ENCODE results near the gene RABL2A.
"Not testable (repeated sequence)": the region's sequence is repeated elsewhere in the genome, so short reads cannot be mapped to it uniquely, and the experiment has no call there.

RABL2A gene

GRCh38 chr2:113609822-113610221 lies 17.2 kb upstream of the RABL2A start:
- DNase-seq (ENCODE audit: low spot score), result not testable (repeated sequence)

GRCh38 chr2:113621002-113621401 lies 6.1 kb upstream of the RABL2A start:
- DNase-seq (ENCODE audit: low spot score), result not testable (repeated sequence)

- not testable (repeated sequence) for DNase-seq (ENCODE audit: low spot score)
These were observed 1.2 kb upstream of the RABL2A start for GRCh38 chr2:113625906-113626305.

GRCh38 chr2:113632849-113633345 lies 5.8 kb downstream of the RABL2A start:
- DNase-seq (ENCODE audit: low spot score), result not testable (repeated sequence)

- DNase-seq (ENCODE audit: low spot score), result not testable (repeated sequence)
These were observed 8.3 kb downstream of the RABL2A start for GRCh38 chr2:113635358-113635757.

- DNase-seq (ENCODE audit: low spot score), result not testable (repeated sequence)
These were observed 9.2 kb downstream of the RABL2A start for GRCh38 chr2:113636226-113636625.

- not testable (repeated sequence) for DNase-seq (ENCODE audit: low spot score)
These were observed 11.0 kb downstream of the RABL2A start for GRCh38 chr2:113638084-113638483.

GRCh38 chr2:113646217-113646616 lies 19.2 kb downstream of the RABL2A start:
- not testable (repeated sequence) for DNase-seq (ENCODE audit: low spot score)

GRCh38 chr2:113650834-113651815 lies 24.1 kb downstream of the RABL2A start:
- not testable (repeated sequence) for DNase-seq (ENCODE audit: low spot score)

GRCh38 chr2:113652599-113652998 lies 25.5 kb downstream of the RABL2A start:
- DNase-seq (ENCODE audit: low spot score), result not testable (repeated sequence)

GRCh38 chr2:113656031-113656624 lies 29.1 kb downstream of the RABL2A start:
- DNase-seq (ENCODE audit: low spot score), result not testable (repeated sequence)

- DNase-seq (ENCODE audit: low spot score), result not testable (repeated sequence)
These were observed 30.7 kb downstream of the RABL2A start for GRCh38 chr2:113657735-113658134.

- DNase-seq (ENCODE audit: low spot score), result not testable (repeated sequence)
These were observed 36.4 kb downstream of the RABL2A start for GRCh38 chr2:113663285-113664060.

GRCh38 chr2:113664761-113665533 lies 37.9 kb downstream of the RABL2A start:
- not testable (repeated sequence) for DNase-seq (ENCODE audit: low spot score)

- DNase-seq (ENCODE audit: low spot score), result not testable (repeated sequence)
These were observed 41.9 kb downstream of the RABL2A start for GRCh38 chr2:113669013-113669412.

- DNase-seq (ENCODE audit: low spot score), result no peak
These were observed 45.4 kb downstream of the RABL2A start for GRCh38 chr2:113672326-113672932.

- no peak for DNase-seq (ENCODE audit: low spot score)
These were observed 48.8 kb downstream of the RABL2A start for GRCh38 chr2:113675875-113676274.

- no peak for DNase-seq (ENCODE audit: low spot score)
These were observed 49.7 kb downstream of the RABL2A start for GRCh38 chr2:113676623-113677266.

GRCh38 chr2:113677330-113677729 lies 50.3 kb downstream of the RABL2A start:
- DNase-seq (ENCODE audit: low spot score), result no peak

- no peak for DNase-seq (ENCODE audit: low spot score)
These were observed 52.4 kb downstream of the RABL2A start for GRCh38 chr2:113679457-113679856.
